ENCODE measurements around the gene ITPR2.

GRCh38 chr12:26725276-26725916 lies 107.6 kb downstream of the ITPR2 start:
- TF ChIP-seq POLR2A (IDR thresholded peaks at IDR 0.05; ENCODE audit: low read depth, low read length) (no peak), POLR2AphosphoS5 (IDR thresholded peaks at IDR 0.05; ENCODE audit: low read depth, low read length) (no peak), TAF1 (IDR thresholded peaks at IDR 0.05; ENCODE audit: borderline replicate concordance, low read depth, low read length) (no peak)

Measured in GM12892 (cell line).